Esophagus squamous epithelium (tissue), 4 donors: ENCODE results near the gene FMNL1.

ENCODE experiments used
- CTCF ChIP-seq, 6 experiments: fragments of 450-650 bp in 4 of 6; fragments of 200-600 bp in 2 of 6; sonication (generic) in 2 of 6; IDR thresholded peaks; one replicate each; pipeline ENCODE4 v1.5.1; 2016 to 2019; ENCODE audit warnings: antibody characterized with exemption in 6 of 6, mild to moderate bottlenecking in 4 of 6, moderate library complexity in 4 of 6
- POLR2A ChIP-seq, 4 donors: fragments of 450-650 bp; IDR thresholded peaks; one replicate each; pipeline ENCODE4 v1.6.1; 2017; ENCODE audit warnings: antibody characterized with exemption in 4 of 4, mild to moderate bottlenecking in 4 of 4, moderate library complexity in 3 of 4

- peak in 1 of 4 donors; percentile 83 for TF ChIP-seq POLR2A (IDR thresholded peaks at IDR 0.05)
- TF ChIP-seq CTCF (IDR thresholded peaks at IDR 0.05): no peak
Observed at GRCh38 chr17:45225964-45226530, 4.4 kb downstream of the FMNL1 start.
